ENCODE results near the gene SNRNP200. TPM values are rescaled to one million over a fixed set of nuclear protein-coding genes. Genes with fewer than 3 reads are reported as not detected.

The SNRNP200 gene
- total RNA-seq, 1 donor: 44.2 TPM

DNA sequence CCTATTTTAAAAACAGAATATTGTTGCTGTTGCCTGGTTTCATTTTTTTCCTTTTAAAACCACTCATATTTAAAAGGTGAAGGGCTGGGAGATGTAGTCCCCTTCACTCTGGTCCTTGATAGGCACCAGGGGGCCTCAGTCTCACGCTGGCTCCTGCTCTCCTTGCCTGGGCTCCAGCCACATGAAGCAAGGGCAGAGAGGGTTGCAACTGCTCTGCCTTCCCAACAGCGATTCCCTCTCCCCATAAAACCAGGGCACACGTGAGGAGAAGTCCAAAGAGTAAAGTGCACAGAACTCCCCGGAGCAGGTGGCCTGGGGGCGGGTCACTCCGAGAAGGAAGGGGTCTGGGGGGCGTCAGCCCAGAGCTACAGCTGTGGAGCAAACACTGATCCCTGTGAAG is 52.3 kb downstream of the SNRNP200 start:
- DNase-seq (ENCODE audit: insufficient read length, low spot score, missing footprints): no peak
- Histone ChIP-seq H4K20me1 (ENCODE audit: insufficient read depth, low read length) (no peaks in the 10 kb centered on the region), H3K4me3 (ENCODE audit: insufficient read depth, low read length) (no peak overlapping the region), H3K27me3 (ENCODE audit: insufficient read depth, low read length) (no peaks in the 10 kb centered on the region), H3K27ac (ENCODE audit: low read depth, low read length) (no peak overlapping the region), H3K4me2 (ENCODE audit: insufficient read depth, low read length) (no peak overlapping the region), H3K9me3 (ENCODE audit: low read depth, low read length) (no peaks in the 10 kb centered on the region), H2AFZ (ENCODE audit: low read length) (no peak overlapping the region), H3K4me1 (ENCODE audit: insufficient read depth, low read length) (peaks cover 30% of the 10 kb centered on the region), H3K79me2 (ENCODE audit: insufficient read depth, low read length) (peaks cover 53% of the 10 kb centered on the region), H3K36me3 (ENCODE audit: insufficient read depth, low read length) (peaks cover 48% of the 10 kb centered on the region)
- TF ChIP-seq, protein P1, sequence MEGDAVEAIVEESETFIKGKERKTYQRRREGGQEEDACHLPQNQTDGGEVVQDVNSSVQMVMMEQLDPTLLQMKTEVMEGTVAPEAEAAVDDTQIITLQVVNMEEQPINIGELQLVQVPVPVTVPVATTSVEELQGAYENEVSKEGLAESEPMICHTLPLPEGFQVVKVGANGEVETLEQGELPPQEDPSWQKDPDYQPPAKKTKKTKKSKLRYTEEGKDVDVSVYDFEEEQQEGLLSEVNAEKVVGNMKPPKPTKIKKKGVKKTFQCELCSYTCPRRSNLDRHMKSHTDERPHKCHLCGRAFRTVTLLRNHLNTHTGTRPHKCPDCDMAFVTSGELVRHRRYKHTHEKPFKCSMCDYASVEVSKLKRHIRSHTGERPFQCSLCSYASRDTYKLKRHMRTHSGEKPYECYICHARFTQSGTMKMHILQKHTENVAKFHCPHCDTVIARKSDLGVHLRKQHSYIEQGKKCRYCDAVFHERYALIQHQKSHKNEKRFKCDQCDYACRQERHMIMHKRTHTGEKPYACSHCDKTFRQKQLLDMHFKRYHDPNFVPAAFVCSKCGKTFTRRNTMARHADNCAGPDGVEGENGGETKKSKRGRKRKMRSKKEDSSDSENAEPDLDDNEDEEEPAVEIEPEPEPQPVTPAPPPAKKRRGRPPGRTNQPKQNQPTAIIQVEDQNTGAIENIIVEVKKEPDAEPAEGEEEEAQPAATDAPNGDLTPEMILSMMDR (IDR thresholded peaks at IDR 0.05; ENCODE audit: extremely low read depth, low read depth, low read length): no peak

DNA sequence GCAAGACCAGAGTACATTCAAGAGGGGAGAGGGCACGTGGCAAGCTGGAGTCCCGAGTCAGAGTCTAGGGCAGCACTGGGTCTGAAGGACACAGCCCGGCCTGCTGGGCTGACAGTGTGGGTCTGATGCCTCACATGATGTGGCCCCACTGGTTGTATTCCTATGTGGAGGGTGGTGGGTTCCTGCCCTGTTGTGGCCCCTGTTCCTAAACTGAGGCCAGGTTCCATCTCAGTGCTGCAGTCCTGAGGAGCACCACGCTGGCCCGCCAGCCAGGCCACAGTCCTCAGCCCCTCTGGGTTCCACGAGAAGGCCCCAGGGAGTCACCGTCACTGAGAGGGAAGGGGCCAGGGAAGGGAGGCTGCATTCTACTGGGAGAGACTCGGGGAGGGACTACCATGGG is 52.8 kb downstream of the SNRNP200 start:
- Histone ChIP-seq H3K27ac (ENCODE audit: low read depth, low read length) (peak overlapping the region; percentile 53), H3K27me3 (ENCODE audit: insufficient read depth, low read length) (no peaks in the 10 kb centered on the region), H3K9me3 (ENCODE audit: low read depth, low read length) (no peaks in the 10 kb centered on the region), H2AFZ (ENCODE audit: low read length) (no peak overlapping the region), H3K4me2 (ENCODE audit: insufficient read depth, low read length) (no peak overlapping the region), H3K4me1 (ENCODE audit: insufficient read depth, low read length) (peaks cover 28% of the 10 kb centered on the region), H3K79me2 (ENCODE audit: insufficient read depth, low read length) (peaks cover 48% of the 10 kb centered on the region), H3K36me3 (ENCODE audit: insufficient read depth, low read length) (peaks cover 48% of the 10 kb centered on the region), H3K4me3 (ENCODE audit: insufficient read depth, low read length) (no peak overlapping the region), H4K20me1 (ENCODE audit: insufficient read depth, low read length) (no peaks in the 10 kb centered on the region)
- TF ChIP-seq, protein P1 (IDR thresholded peaks at IDR 0.05; ENCODE audit: extremely low read depth, low read depth, low read length): no peak
- no peak for DNase-seq (ENCODE audit: insufficient read length, low spot score, missing footprints)

DNA sequence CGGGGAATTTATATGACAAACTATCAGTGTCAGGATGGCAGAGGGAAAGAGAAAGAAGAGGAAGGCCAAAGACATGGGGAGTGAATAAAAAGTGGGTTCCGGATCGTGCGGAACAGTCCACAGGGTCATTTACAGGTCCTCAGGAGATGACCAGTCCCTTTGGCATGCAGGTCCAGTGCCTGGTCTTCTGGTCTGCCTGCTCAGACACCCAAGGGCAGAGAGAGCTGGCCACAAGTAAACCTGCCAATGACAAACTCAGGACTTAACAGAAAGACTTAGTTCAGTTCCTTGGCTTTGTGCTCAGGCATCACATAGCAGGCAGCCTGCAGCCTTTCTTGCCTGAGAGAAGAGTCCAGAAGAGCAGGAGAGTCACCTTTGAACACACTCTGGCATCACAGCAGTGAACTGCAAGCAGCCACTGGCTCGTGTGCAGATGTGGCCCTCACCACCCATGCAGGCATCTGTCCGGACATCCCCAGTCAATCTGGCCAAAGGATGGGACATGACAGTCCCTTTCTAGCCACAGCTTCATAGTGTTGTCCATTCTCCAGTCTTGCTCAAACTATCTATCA is 53.5 kb downstream of the SNRNP200 start:
- H3K4me3 ChIP-seq (ENCODE audit: insufficient read depth, low read length): peak overlapping the region; percentile 19
- H3K4me1 ChIP-seq (ENCODE audit: insufficient read depth, low read length): peaks cover 28% of the 10 kb centered on the region
- H3K4me2 ChIP-seq (ENCODE audit: insufficient read depth, low read length): peak overlapping the region; percentile 77

DNA sequence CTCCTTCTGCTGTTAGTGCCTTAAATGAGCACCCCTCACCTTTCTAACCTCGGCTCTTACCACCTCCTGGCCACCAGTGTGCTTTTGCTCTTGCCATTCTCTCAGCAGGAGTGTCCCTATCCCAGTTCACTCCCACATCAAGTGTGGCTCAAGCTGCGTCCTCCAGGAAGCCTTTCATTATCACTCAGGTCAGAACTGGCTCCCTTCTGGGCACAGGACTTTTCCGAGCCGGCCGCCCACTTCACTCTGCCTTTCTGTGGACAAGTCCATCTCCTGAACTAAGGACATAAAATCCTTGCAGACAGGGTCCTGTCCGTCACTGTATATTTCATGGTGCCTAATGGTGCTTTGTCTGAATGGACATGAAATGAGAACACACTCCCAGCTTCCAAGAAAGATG is 55.2 kb downstream of the SNRNP200 start:
- TF ChIP-seq, protein P1 (IDR thresholded peaks at IDR 0.05; ENCODE audit: extremely low read depth, low read depth, low read length): no peak
- no peaks in the 10 kb centered on the region for H3K9me3 ChIP-seq (ENCODE audit: low read depth, low read length)
- DNase-seq (ENCODE audit: insufficient read length, low spot score, missing footprints): no peak
- peaks cover 29% of the 10 kb centered on the region for H3K79me2 ChIP-seq (ENCODE audit: insufficient read depth, low read length)
- peaks cover 28% of the 10 kb centered on the region for H3K4me1 ChIP-seq (ENCODE audit: insufficient read depth, low read length)
- no peak overlapping the region for H3K4me2 ChIP-seq (ENCODE audit: insufficient read depth, low read length)
- peak overlapping the region; percentile 42 for H3K27ac ChIP-seq (ENCODE audit: low read depth, low read length)
- H3K4me3 ChIP-seq (ENCODE audit: insufficient read depth, low read length): no peak overlapping the region
- H2AFZ ChIP-seq (ENCODE audit: low read length): no peak overlapping the region
- no peaks in the 10 kb centered on the region for H4K20me1 ChIP-seq (ENCODE audit: insufficient read depth, low read length)
- H3K36me3 ChIP-seq (ENCODE audit: insufficient read depth, low read length): peaks cover 37% of the 10 kb centered on the region
- no peaks in the 10 kb centered on the region for H3K27me3 ChIP-seq (ENCODE audit: insufficient read depth, low read length)

More for the DNA sequence above, 53.5 kb downstream of the SNRNP200 start:
- Histone ChIP-seq H4K20me1 (ENCODE audit: insufficient read depth, low read length) (no peaks in the 10 kb centered on the region), H3K27ac (ENCODE audit: low read depth, low read length) (peak overlapping the region; percentile 87), H3K27me3 (ENCODE audit: insufficient read depth, low read length) (no peaks in the 10 kb centered on the region), H3K36me3 (ENCODE audit: insufficient read depth, low read length) (peaks cover 46% of the 10 kb centered on the region), H3K9me3 (ENCODE audit: low read depth, low read length) (no peaks in the 10 kb centered on the region), H3K79me2 (ENCODE audit: insufficient read depth, low read length) (peaks cover 42% of the 10 kb centered on the region), H2AFZ (ENCODE audit: low read length) (no peak overlapping the region)
- TF ChIP-seq, protein P1 (IDR thresholded peaks at IDR 0.05; ENCODE audit: extremely low read depth, low read depth, low read length): no peak
- peak; percentile 98 for DNase-seq (ENCODE audit: insufficient read length, low spot score, missing footprints)
